Nephron (organoid): Measurements from ENCODE around the gene APC.

ENCODE experiments used
- H3K27ac Mint-ChIP-seq, 3 experiments: 2 replicates each; pipeline ENCODE4 v1.8.0; 2020; ENCODE audit warnings: mixed read lengths in 3 of 3, mild to moderate bottlenecking in 2 of 3, moderate library complexity in 1 of 3
- H3K27me3 Mint-ChIP-seq: 2 replicates; pipeline ENCODE4 v1.8.0; 2021; ENCODE audit warnings: low read depth, mild to moderate bottlenecking, moderate library complexity, mixed read lengths
- H3K36me3 Mint-ChIP-seq: 2 replicates; pipeline ENCODE4 v1.8.0; 2020; ENCODE audit warnings: low read depth, mixed read lengths
- H3K4me1 Mint-ChIP-seq: 2 replicates; pipeline ENCODE4 v1.8.0; 2020; ENCODE audit warnings: mixed read lengths
- H3K4me3 Mint-ChIP-seq, 3 experiments: 2 replicates each; pipeline ENCODE4 v1.8.0; 2020; ENCODE audit warnings: mild to moderate bottlenecking in 3 of 3, mixed read lengths in 3 of 3, moderate library complexity in 2 of 3
- H3K9me3 Mint-ChIP-seq: 2 replicates; pipeline ENCODE4 v1.8.0; 2020; ENCODE audit warnings: mixed read lengths
- CTCF ChIP-seq, 3 experiments: fragments of 200-600 bp; sonication (generic); IDR thresholded peaks; one replicate each; pipeline ENCODE4 v1.5.0; 2021; ENCODE audit warnings: antibody characterized with exemption in 3 of 3; ENCODE audit not compliant: unreplicated experiment in 3 of 3

Gene APC

GRCh38 chr5:112692472-112692871, 45.2 kb upstream of the APC start:
- no peak overlapping the region for H3K27ac Mint-ChIP-seq
- H3K9me3 Mint-ChIP-seq, result peaks cover 4% of the 10 kb centered on the region
- H3K27me3 Mint-ChIP-seq, result peaks cover 10% of the 10 kb centered on the region
- no peak for TF ChIP-seq CTCF (IDR thresholded peaks at IDR 0.05; ENCODE audit: unreplicated experiment in 3 of 3)
- H3K4me3 Mint-ChIP-seq, result no peak overlapping the region
- H3K36me3 Mint-ChIP-seq, result no peaks in the 10 kb centered on the region
- H3K4me1 Mint-ChIP-seq, result peaks cover 27% of the 10 kb centered on the region

GRCh38 chr5:112693301-112693700, 44.4 kb upstream of the APC start:
- Mint-ChIP-seq H3K36me3 (no peaks in the 10 kb centered on the region), H3K4me1 (peaks cover 28% of the 10 kb centered on the region), H3K9me3 (peaks cover 4% of the 10 kb centered on the region), H3K4me3 (no peak overlapping the region), H3K27me3 (peaks cover 10% of the 10 kb centered on the region), H3K27ac (no peak overlapping the region)
- TF ChIP-seq CTCF (IDR thresholded peaks at IDR 0.05; ENCODE audit: unreplicated experiment in 3 of 3), result no peak

- peak overlapping the region; percentile 17 to 72 (median 43) for H3K27ac Mint-ChIP-seq
- TF ChIP-seq CTCF (IDR thresholded peaks at IDR 0.05; ENCODE audit: unreplicated experiment in 3 of 3), result no peak
- H3K4me1 Mint-ChIP-seq, result peaks cover 21% of the 10 kb centered on the region
- no peak overlapping the region for H3K4me3 Mint-ChIP-seq
- no peaks in the 10 kb centered on the region for H3K36me3 Mint-ChIP-seq
- H3K9me3 Mint-ChIP-seq, result peaks cover 4% of the 10 kb centered on the region
- peaks cover 14% of the 10 kb centered on the region for H3K27me3 Mint-ChIP-seq
Observed at GRCh38 chr5:112694853-112695709, 42.6 kb upstream of the APC start.

GRCh38 chr5:112696786-112697185, 40.9 kb upstream of the APC start:
- no peak overlapping the region for H3K4me3 Mint-ChIP-seq
- H3K27ac Mint-ChIP-seq, result no peak overlapping the region
- H3K36me3 Mint-ChIP-seq, result no peaks in the 10 kb centered on the region
- peaks cover 12% of the 10 kb centered on the region for H3K27me3 Mint-ChIP-seq
- peaks cover 7% of the 10 kb centered on the region for H3K9me3 Mint-ChIP-seq
- H3K4me1 Mint-ChIP-seq, result peaks cover 17% of the 10 kb centered on the region
- TF ChIP-seq CTCF (IDR thresholded peaks at IDR 0.05; ENCODE audit: unreplicated experiment in 3 of 3), result no peak

GRCh38 chr5:112697322-112697721, 40.4 kb upstream of the APC start:
- peaks cover 7% of the 10 kb centered on the region for H3K9me3 Mint-ChIP-seq
- H3K36me3 Mint-ChIP-seq, result no peaks in the 10 kb centered on the region
- H3K4me3 Mint-ChIP-seq, result no peak overlapping the region
- TF ChIP-seq CTCF (IDR thresholded peaks at IDR 0.05; ENCODE audit: unreplicated experiment in 3 of 3), result no peak
- H3K4me1 Mint-ChIP-seq, result peaks cover 17% of the 10 kb centered on the region
- peaks cover 7% of the 10 kb centered on the region for H3K27me3 Mint-ChIP-seq
- H3K27ac Mint-ChIP-seq, result no peak overlapping the region

- H3K27me3 Mint-ChIP-seq, result peaks cover 3% of the 10 kb centered on the region
- no peak overlapping the region for H3K27ac Mint-ChIP-seq
- peaks cover 17% of the 10 kb centered on the region for H3K4me1 Mint-ChIP-seq
- no peak overlapping the region for H3K4me3 Mint-ChIP-seq
- no peaks in the 10 kb centered on the region for H3K36me3 Mint-ChIP-seq
- TF ChIP-seq CTCF (IDR thresholded peaks at IDR 0.05; ENCODE audit: unreplicated experiment in 3 of 3), result no peak
- H3K9me3 Mint-ChIP-seq, result peaks cover 7% of the 10 kb centered on the region
Observed at GRCh38 chr5:112697833-112698232, 39.9 kb upstream of the APC start.
